NCI-H446 treated with DMSO at 0.1 percent for 48 hours (cell line): ENCODE measurements around the gene IRX2.

Source experiments
- DNase-seq: peaks from one replicate; lab custom pipeline; 2025; lab: John Stamatoyannopoulos, UW

The IRX2 gene

DNA sequence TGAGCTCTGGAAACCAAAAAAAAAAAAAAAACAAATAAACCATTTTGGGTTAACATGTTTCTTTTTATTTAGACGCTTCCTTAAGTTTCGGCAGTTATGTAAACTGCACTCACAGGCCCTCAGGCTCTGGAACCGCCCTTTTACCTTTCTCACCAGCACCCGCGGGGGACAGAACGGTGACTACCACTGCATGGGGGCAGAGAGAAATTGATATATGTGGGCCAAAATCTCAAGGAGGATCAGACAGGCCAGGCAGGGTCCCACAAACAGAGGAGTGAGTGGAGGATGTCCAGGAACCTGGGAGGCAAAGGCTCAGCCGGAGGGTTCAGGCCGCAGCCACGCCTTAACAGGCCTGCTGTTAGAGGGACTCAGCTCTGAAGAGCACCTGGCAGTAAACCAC, 54.4 kb downstream of the IRX2 start:
- no peak for DNase-seq
